ENCODE data around the gene ATP8A2. TPM values are rescaled to one million over a fixed set of nuclear protein-coding genes. Genes with fewer than 3 reads are reported as not detected.

The ATP8A2 gene
- total and polyA plus RNA-seq, 4 donors = 0.01 to 0.08 (median 0.05) TPM; not detected in 1

GRCh38 chr13:25827831-25828465, 456.2 kb downstream of the ATP8A2 start:
- Histone ChIP-seq H3K9ac (ENCODE audit: low read depth in 1 of 2, low read length in 2 of 2) (no peak overlapping the region), H3K36me3 (ENCODE audit: control insufficient read depth in 4 of 4, insufficient read depth in 3 of 4, low read depth in 1 of 4, low read length in 3 of 4) (no peaks in the 10 kb centered on the region), H3K4me3 (ENCODE audit: low read depth in 1 of 3, low read length in 3 of 3) (no peak overlapping the region), H3K27me3 (ENCODE audit: control insufficient read depth in 4 of 4, insufficient read depth in 4 of 4, low read length in 3 of 4) (no peaks in the 10 kb centered on the region), H3K27ac (ENCODE audit: low read depth in 1 of 2, low read length in 2 of 2) (no peak overlapping the region), H3K9me3 (ENCODE audit: control insufficient read depth in 4 of 4, low read length in 3 of 4) (peaks cover 0 to 3% (median 0%) of the 10 kb centered on the region in 4 donors), H3K4me1 (ENCODE audit: control insufficient read depth in 4 of 4, insufficient read depth in 4 of 4, low read length in 3 of 4) (no peaks in the 10 kb centered on the region)
- no peak for DNase-seq (ENCODE audit: low spot score)
- WGBS = 60% methylated on average over 5 of the region's 5 CpGs
- TF ChIP-seq FOXA2 (IDR thresholded peaks at IDR 0.05) (no peak), CTCF (IDR thresholded peaks at IDR 0.05; ENCODE audit: low read depth, low read length, missing input control) (no peak), SP1 (IDR thresholded peaks at IDR 0.05) (no peak), TAF1 (conservative IDR thresholded peaks at IDR 0.05) (no peak), FOXA1 (IDR thresholded peaks at IDR 0.05) (no peak), MAX (IDR thresholded peaks at IDR 0.05) (no peak), ZBTB33 (IDR thresholded peaks at IDR 0.05) (no peak), HNF4A (conservative IDR thresholded peaks at IDR 0.05) (no peak), JUND (IDR thresholded peaks at IDR 0.05) (no peak), GABPA (IDR thresholded peaks at IDR 0.05 in 1 of 2, conservative IDR thresholded peaks at IDR 0.05 in 1 of 2) (no peak), RXRA (IDR thresholded peaks at IDR 0.05) (no peak), RAD21 (IDR thresholded peaks at IDR 0.05) (no peak), HNF4G (IDR thresholded peaks at IDR 0.05) (no peak)
- TF ChIP-seq, protein P1, sequence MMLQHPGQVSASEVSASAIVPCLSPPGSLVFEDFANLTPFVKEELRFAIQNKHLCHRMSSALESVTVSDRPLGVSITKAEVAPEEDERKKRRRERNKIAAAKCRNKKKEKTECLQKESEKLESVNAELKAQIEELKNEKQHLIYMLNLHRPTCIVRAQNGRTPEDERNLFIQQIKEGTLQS (IDR thresholded peaks at IDR 0.05) = no peak

DNA sequence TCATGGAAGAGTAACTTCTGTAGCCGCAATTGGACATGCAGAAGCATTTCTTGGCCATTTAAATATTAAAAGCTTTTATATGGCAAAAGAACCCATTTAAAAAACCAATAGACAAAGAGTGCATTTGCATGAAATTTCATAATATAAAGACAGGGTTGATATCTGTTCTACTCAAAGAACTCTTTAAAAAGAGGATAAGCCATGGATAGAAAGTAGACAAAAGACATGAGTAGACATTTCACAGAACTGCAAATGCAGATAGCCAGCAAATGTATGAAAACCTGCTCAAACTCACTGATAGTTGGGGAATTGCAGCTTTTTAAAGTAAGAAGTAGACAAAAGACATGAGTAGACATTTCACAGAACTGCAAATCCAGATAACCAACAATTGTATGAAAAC, 462.0 kb downstream of the ATP8A2 start:
- Histone ChIP-seq H3K27ac (ENCODE audit: low read depth in 1 of 2, low read length in 2 of 2) (no peak overlapping the region), H3K36me3 (ENCODE audit: control insufficient read depth in 4 of 4, insufficient read depth in 3 of 4, low read depth in 1 of 4, low read length in 3 of 4) (no peaks in the 10 kb centered on the region), H3K4me1 (ENCODE audit: control insufficient read depth in 4 of 4, insufficient read depth in 4 of 4, low read length in 3 of 4) (no peaks in the 10 kb centered on the region), H3K9me3 (ENCODE audit: control insufficient read depth in 4 of 4, low read length in 3 of 4) (no peaks in the 10 kb centered on the region), H3K4me3 (ENCODE audit: low read depth in 1 of 3, low read length in 3 of 3) (no peak overlapping the region), H3K9ac (ENCODE audit: low read depth in 1 of 2, low read length in 2 of 2) (no peak overlapping the region), H3K27me3 (ENCODE audit: control insufficient read depth in 4 of 4, insufficient read depth in 4 of 4, low read length in 3 of 4) (peaks cover 0 to 2% (median 0%) of the 10 kb centered on the region in 4 donors)
- TF ChIP-seq SP1 (IDR thresholded peaks at IDR 0.05) = no peak
- no peak for TF ChIP-seq JUND (IDR thresholded peaks at IDR 0.05)
- no peak for TF ChIP-seq TAF1 (conservative IDR thresholded peaks at IDR 0.05)
- no peak for TF ChIP-seq NR2F2 (IDR thresholded peaks at IDR 0.05)
- no peak for TF ChIP-seq FOXA2 (IDR thresholded peaks at IDR 0.05)
- TF ChIP-seq RAD21 (IDR thresholded peaks at IDR 0.05) = no peak
- no peak for TF ChIP-seq HNF4A (conservative IDR thresholded peaks at IDR 0.05)
- no peak for TF ChIP-seq RXRA (IDR thresholded peaks at IDR 0.05)
- TF ChIP-seq HNF4G (IDR thresholded peaks at IDR 0.05) = no peak
- TF ChIP-seq, protein P2, sequence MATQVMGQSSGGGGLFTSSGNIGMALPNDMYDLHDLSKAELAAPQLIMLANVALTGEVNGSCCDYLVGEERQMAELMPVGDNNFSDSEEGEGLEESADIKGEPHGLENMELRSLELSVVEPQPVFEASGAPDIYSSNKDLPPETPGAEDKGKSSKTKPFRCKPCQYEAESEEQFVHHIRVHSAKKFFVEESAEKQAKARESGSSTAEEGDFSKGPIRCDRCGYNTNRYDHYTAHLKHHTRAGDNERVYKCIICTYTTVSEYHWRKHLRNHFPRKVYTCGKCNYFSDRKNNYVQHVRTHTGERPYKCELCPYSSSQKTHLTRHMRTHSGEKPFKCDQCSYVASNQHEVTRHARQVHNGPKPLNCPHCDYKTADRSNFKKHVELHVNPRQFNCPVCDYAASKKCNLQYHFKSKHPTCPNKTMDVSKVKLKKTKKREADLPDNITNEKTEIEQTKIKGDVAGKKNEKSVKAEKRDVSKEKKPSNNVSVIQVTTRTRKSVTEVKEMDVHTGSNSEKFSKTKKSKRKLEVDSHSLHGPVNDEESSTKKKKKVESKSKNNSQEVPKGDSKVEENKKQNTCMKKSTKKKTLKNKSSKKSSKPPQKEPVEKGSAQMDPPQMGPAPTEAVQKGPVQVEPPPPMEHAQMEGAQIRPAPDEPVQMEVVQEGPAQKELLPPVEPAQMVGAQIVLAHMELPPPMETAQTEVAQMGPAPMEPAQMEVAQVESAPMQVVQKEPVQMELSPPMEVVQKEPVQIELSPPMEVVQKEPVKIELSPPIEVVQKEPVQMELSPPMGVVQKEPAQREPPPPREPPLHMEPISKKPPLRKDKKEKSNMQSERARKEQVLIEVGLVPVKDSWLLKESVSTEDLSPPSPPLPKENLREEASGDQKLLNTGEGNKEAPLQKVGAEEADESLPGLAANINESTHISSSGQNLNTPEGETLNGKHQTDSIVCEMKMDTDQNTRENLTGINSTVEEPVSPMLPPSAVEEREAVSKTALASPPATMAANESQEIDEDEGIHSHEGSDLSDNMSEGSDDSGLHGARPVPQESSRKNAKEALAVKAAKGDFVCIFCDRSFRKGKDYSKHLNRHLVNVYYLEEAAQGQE (IDR thresholded peaks at IDR 0.05) = no peak
- no peak for TF ChIP-seq ZBTB33 (IDR thresholded peaks at IDR 0.05)
- TF ChIP-seq, protein P1 (IDR thresholded peaks at IDR 0.05) = no peak
- no peak for TF ChIP-seq MAX (IDR thresholded peaks at IDR 0.05)
- TF ChIP-seq EGR1 (IDR thresholded peaks at IDR 0.05; ENCODE audit: low read depth in 2 of 2) = no peak
- TF ChIP-seq YY1 (IDR thresholded peaks at IDR 0.05) = no peak
- TF ChIP-seq GABPA (IDR thresholded peaks at IDR 0.05 in 1 of 2, conservative IDR thresholded peaks at IDR 0.05 in 1 of 2) = no peak
- WGBS = 87% methylated on average over 1 of the region's 1 CpG
- DNase-seq (ENCODE audit: low spot score) = no peak

Measured in liver (tissue), 9 donors.